Esophagus muscularis mucosa (tissue), 4 donors: ENCODE measurements around the gene LRRC52. TPM values are rescaled to one million over a fixed set of nuclear protein-coding genes. Genes with fewer than 3 reads are reported as not detected.

Experiments
- DNase-seq: peaks from one replicate; pipeline ENCODE4 v3.0.0-alpha.2; 2017; ENCODE audit errors: extremely low spot score
- H3K27ac ChIP-seq, 4 donors: fragments of 200-600 bp; sonication (generic); replicated peaks in 1 of 4; 1 replicate in 3 of 4; 2 replicates in 1 of 4; pipeline ENCODE4 v1.5.1; 2016 to 2019; ENCODE audit warnings: mild to moderate bottlenecking in 1 of 4
- H3K27me3 ChIP-seq, 4 donors: fragments of 200-600 bp; sonication (generic); one replicate each; pipeline versions ENCODE4 v1.5.1 to v1.6.0; 2016 to 2019
- H3K36me3 ChIP-seq, 4 donors: fragments of 200-600 bp; sonication (generic); one replicate each; pipeline ENCODE4 v1.5.1; 2016 to 2019
- H3K4me1 ChIP-seq, 4 donors: fragments of 200-600 bp; sonication (generic); one replicate each; pipeline ENCODE4 v1.5.1; 2016 to 2019
- H3K4me3 ChIP-seq, 4 donors: fragments of 200-600 bp; sonication (generic); 1 replicate in 2 of 4; 2 replicates in 2 of 4; pipeline ENCODE4 v1.5.1; 2016 to 2019; ENCODE audit warnings: mild to moderate bottlenecking in 4 of 4, moderate library complexity in 1 of 4
- H3K9me3 ChIP-seq, 4 donors: fragments of 200-600 bp; sonication (generic); 1 replicate in 3 of 4; 2 replicates in 1 of 4; pipeline ENCODE4 v1.5.1; 2016 to 2019
- EP300 ChIP-seq: sonication (generic); formaldehyde crosslinking; IDR thresholded peaks from one replicate; pipeline ENCODE4 v1.6.1; 2017; ENCODE audit warnings: antibody characterized with exemption
- POLR2A ChIP-seq: fragments of 450-650 bp; IDR thresholded peaks from one replicate; pipeline ENCODE4 v1.6.1; 2017; ENCODE audit warnings: antibody characterized with exemption, moderate library complexity, mild to moderate bottlenecking, low read depth
- POLR2AphosphoS5 ChIP-seq, 2 donors: sonication (generic); formaldehyde crosslinking; IDR thresholded peaks; one replicate each; pipeline ENCODE4 v1.6.1; 2017; ENCODE audit warnings: antibody characterized with exemption in 2 of 2
- WGBS: methylation state at CpG from one replicate; pipeline ENCODE4 v1.1.5; 2018; 5-methylcytosine and 5-hydroxymethylcytosine counted together
- intact Hi-C: fragments of 100-400 bp; cut with DNase I; formaldehyde crosslinking; loops from one replicate; pipeline ENCODE4 v1.15.1; 2023
- total RNA-seq, 4 donors: library from RNA; depleted of rRNA; stranded (reverse); fragments of >200 nt; gene quantifications; one replicate each; pipeline versions ENCODE4 v1.1.0 to v1.2.1, GENCODE V29; 2016
- TF ChIP-seq, protein P1 (sequence below), 3 experiments: fragments of 200-600 bp in 2 of 3; fragments of 450-650 bp in 1 of 3; sonication (generic) in 2 of 3; IDR thresholded peaks; one replicate each; pipeline ENCODE4 v1.5.1; 2017 to 2019; ENCODE audit warnings: antibody characterized with exemption in 3 of 3, mild to moderate bottlenecking in 2 of 3, moderate library complexity in 1 of 3

LRRC52 gene
- total RNA-seq, 4 donors from 2014 or later = 0.17 TPM; not detected in 3

DNA sequence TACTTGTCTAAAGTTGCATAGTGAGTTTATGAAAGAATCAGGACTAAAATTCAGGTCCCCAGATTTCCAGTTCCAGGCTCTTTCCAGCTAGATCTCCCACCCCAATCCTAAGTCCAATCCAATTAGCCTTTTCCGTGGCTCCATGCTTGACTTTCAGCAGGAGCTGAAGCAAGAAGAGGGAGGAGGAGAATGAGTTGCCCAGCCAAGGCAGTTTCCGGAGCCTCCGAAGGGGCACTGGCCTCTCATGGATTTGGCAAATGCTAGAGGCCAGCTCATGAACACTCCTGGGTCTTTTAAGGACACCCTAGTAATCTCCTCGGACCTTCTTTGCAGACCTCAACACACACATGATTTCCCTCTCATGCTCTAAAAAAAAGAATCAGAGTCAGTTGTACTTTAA is 10.5 kb upstream of the LRRC52 start:
- Histone ChIP-seq H3K36me3 (no peaks in the 10 kb centered on the region), H3K4me3 (no peak overlapping the region), H3K27me3 (no peaks in the 10 kb centered on the region), H3K4me1 (peaks cover 0 to 4% (median 0%) of the 10 kb centered on the region in 4 donors), H3K27ac (no peak overlapping the region), H3K9me3 (no peaks in the 10 kb centered on the region)
- intact Hi-C loops = no loop called here
- WGBS = 96% methylated on average over 2 of the region's 4 CpGs
- TF ChIP-seq POLR2AphosphoS5 (IDR thresholded peaks at IDR 0.05) (no peak), POLR2A (no peak), EP300 (no peak)
- TF ChIP-seq, protein P1, sequence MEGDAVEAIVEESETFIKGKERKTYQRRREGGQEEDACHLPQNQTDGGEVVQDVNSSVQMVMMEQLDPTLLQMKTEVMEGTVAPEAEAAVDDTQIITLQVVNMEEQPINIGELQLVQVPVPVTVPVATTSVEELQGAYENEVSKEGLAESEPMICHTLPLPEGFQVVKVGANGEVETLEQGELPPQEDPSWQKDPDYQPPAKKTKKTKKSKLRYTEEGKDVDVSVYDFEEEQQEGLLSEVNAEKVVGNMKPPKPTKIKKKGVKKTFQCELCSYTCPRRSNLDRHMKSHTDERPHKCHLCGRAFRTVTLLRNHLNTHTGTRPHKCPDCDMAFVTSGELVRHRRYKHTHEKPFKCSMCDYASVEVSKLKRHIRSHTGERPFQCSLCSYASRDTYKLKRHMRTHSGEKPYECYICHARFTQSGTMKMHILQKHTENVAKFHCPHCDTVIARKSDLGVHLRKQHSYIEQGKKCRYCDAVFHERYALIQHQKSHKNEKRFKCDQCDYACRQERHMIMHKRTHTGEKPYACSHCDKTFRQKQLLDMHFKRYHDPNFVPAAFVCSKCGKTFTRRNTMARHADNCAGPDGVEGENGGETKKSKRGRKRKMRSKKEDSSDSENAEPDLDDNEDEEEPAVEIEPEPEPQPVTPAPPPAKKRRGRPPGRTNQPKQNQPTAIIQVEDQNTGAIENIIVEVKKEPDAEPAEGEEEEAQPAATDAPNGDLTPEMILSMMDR (IDR thresholded peaks at IDR 0.05) = no peak
- DNase-seq = peak; percentile 80

DNA sequence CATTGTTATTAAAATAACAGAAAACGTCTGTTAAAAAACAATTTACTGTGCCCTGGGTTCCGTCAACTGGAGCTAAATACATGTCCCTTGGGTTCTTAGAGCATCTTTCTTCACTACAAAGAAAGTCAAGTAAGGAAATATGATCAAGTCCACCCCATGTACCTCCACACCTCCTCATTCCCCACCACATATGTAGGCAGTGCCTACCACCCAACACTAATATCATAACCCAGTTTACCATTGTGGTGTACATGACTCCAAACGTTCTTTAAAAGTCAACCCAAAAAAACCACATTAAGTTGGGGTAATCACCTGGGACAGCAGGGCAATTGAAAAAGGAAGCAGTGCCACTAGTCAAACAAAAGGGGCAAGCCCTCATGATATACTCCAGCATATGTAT is 7.8 kb upstream of the LRRC52 start:
- intact Hi-C loops = no loop called here
- Histone ChIP-seq H3K27me3 (no peaks in the 10 kb centered on the region), H3K4me3 (no peak overlapping the region), H3K36me3 (no peaks in the 10 kb centered on the region), H3K27ac (no peak overlapping the region), H3K9me3 (no peaks in the 10 kb centered on the region), H3K4me1 (peaks cover 0 to 7% (median 2%) of the 10 kb centered on the region in 4 donors)
- DNase-seq = peak; percentile 77
- no peak for TF ChIP-seq EP300
- no peak for TF ChIP-seq POLR2AphosphoS5 (IDR thresholded peaks at IDR 0.05)
- TF ChIP-seq, protein P1 (IDR thresholded peaks at IDR 0.05) = no peak
- no peak for TF ChIP-seq POLR2A
- WGBS = 75% methylated on average over 3 of the region's 3 CpGs

DNA sequence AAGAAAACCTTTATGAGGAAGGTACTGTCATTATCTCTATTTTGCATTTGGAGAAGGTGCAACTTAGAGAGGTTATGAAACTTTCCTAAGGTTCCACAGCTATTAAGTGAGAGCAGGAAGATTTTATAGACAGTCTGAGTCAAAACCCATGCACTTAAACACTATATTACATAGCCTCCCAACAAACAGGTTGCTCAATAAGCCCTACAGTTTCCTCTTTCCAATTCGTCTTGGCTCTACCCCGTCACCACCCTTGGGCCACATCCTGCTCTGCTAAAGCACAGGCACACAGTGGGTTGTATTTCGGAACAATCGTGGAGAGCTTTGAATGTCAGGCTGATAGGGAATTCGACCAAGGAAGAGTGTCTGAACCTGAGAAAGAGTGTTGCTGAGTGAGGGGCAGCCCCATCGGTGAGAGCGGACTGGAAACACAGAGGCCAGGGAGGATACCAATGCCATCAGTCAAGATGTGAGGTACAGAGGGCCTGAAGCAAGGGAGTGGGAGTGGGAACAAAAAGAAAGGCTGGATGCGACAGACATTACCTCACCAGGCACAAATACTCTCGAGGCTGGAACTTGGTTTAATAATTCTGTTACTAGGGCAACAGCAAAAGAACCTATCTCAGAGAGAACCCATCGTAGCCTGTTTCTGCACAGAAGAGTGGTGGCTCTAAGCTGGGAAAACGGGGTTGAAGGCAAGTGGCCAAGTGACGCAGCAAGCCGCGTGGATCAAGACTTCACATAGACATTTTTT is 6.3 kb upstream of the LRRC52 start:
- no peak overlapping the region for H3K27ac ChIP-seq
- H3K4me1 ChIP-seq = peaks cover 0 to 7% (median 2%) of the 10 kb centered on the region in 4 donors
- no peak overlapping the region for H3K4me3 ChIP-seq
- no peaks in the 10 kb centered on the region for H3K9me3 ChIP-seq
- DNase-seq = peak; percentile 86
- H3K36me3 ChIP-seq = no peaks in the 10 kb centered on the region
- intact Hi-C loops = no loop called here
- no peaks in the 10 kb centered on the region for H3K27me3 ChIP-seq
- WGBS = 59% methylated on average over 14 of the region's 14 CpGs
- TF ChIP-seq, protein P1 (IDR thresholded peaks at IDR 0.05) = no peak
- TF ChIP-seq POLR2A = no peak
- TF ChIP-seq EP300 = no peak
- no peak for TF ChIP-seq POLR2AphosphoS5 (IDR thresholded peaks at IDR 0.05)

DNA sequence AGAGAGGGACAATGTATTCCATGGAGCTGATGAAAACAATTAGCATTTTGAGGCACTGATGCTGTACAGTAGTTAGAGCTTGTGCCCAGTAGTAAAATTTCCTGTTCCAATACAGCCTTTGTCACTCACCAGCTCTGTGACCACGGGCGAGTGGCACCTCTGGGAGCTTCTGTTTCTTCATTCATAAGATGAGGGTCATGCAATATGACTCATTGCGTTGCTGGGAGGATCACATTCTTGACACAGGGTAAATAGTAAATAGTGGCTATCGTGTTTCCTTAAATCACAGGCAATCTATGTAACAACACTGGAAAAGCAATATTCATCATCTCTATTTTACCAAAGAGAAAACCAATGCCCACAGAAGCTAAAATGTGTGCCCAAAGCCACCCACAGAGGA is 4.5 kb upstream of the LRRC52 start:
- TF ChIP-seq EP300 = no peak
- peak overlapping the region in 1 of 4 donors; percentile 22 for H3K27ac ChIP-seq
- H3K36me3 ChIP-seq = no peaks in the 10 kb centered on the region
- H3K4me1 ChIP-seq = peaks cover 5 to 16% (median 13%) of the 10 kb centered on the region in 4 donors
- peak; percentile 42 for DNase-seq
- H3K9me3 ChIP-seq = no peaks in the 10 kb centered on the region
- WGBS = 88% methylated on average over 4 of the region's 4 CpGs
- H3K27me3 ChIP-seq = no peaks in the 10 kb centered on the region
- H3K4me3 ChIP-seq = no peak overlapping the region
- intact Hi-C loops = no loop called here

DNA sequence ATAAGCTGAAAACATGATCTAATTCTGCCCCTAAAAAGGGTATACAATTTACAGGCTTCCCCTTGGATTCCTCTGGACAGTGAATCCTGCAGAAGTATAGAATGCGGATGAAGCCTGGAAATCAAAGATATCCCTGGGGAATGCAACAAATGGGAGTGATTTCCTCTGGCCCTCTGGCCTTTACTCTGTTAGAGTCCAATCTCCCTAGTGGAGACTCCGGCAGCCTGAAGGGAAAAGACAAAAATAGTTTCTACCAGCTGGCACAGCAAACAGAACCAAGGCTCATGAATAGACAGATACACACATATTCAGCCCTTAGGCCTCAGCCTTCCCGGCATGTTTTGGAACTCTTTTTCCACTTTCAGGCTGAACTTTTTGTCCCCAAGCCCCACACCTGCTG is 3.9 kb upstream of the LRRC52 start:
- H3K4me1 ChIP-seq = peaks cover 5 to 16% (median 13%) of the 10 kb centered on the region in 4 donors
- H3K27me3 ChIP-seq = no peaks in the 10 kb centered on the region
- WGBS = 75% methylated on average over 3 of the region's 3 CpGs
- H3K27ac ChIP-seq = peak overlapping the region in 1 of 4 donors; percentile 22
- intact Hi-C loops = no loop called here
- no peak for TF ChIP-seq POLR2AphosphoS5 (IDR thresholded peaks at IDR 0.05)
- no peak for TF ChIP-seq EP300
- TF ChIP-seq POLR2A = no peak
- TF ChIP-seq, protein P1 (IDR thresholded peaks at IDR 0.05) = no peak
- no peak overlapping the region for H3K4me3 ChIP-seq
- H3K9me3 ChIP-seq = no peaks in the 10 kb centered on the region
- no peaks in the 10 kb centered on the region for H3K36me3 ChIP-seq
- peak; percentile 74 for DNase-seq
